ENCODE data around the gene ASB14.

- TF ChIP-seq CTCF (IDR thresholded peaks at IDR 0.05): no peak
- TF ChIP-seq POLR2A (IDR thresholded peaks at IDR 0.05): no peak
- TF ChIP-seq EP300 (IDR thresholded peaks at IDR 0.05): no peak
Observed at GRCh38 chr3:57230006-57230405, 62.5 kb downstream of the ASB14 start.

All from stomach (tissue), 4 donors.